GM12878 (cell line): ENCODE results near the gene SUGP2.

Experiments
- EGR1 ChIP-seq, 2 experiments: IDR thresholded peaks; 1 replicate in 1 of 2; 2 replicates in 1 of 2; pipeline ENCODE4 v1.6.1; 2011 to 2012; ENCODE audit warnings: low read depth in 2 of 2, low read length in 2 of 2, borderline replicate concordance in 1 of 2, mild to moderate bottlenecking in 1 of 2, moderate library complexity in 1 of 2
- IKZF2 ChIP-seq, 2 experiments: fragments of 450-650 bp; IDR thresholded peaks; 2 replicates each; pipeline ENCODE4 v1.6.1; 2017; ENCODE audit warnings: mild to moderate bottlenecking in 2 of 2, moderate library complexity in 2 of 2
- POLR2A ChIP-seq: IDR thresholded peaks from 2 replicates; pipeline ENCODE4 v1.6.1; 2011; ENCODE audit warnings: low read depth, mild to moderate bottlenecking, low read length
- POLR2AphosphoS5 ChIP-seq: IDR thresholded peaks from 2 replicates; pipeline ENCODE4 v1.6.1; 2011; ENCODE audit warnings: mild to moderate bottlenecking, low read length, inconsistent platforms
- TF ChIP-seq, protein P1 (sequence below), 3 experiments: IDR thresholded peaks in 2 of 3; conservative IDR thresholded peaks in 1 of 3; 2 replicates each; pipeline ENCODE4 v1.5.1; 2011; ENCODE audit warnings: low read depth in 3 of 3, low read length in 3 of 3, mild to moderate bottlenecking in 3 of 3, control low read depth in 2 of 3, moderate library complexity in 2 of 3, inconsistent platforms in 1 of 3, mixed read lengths in 1 of 3; ENCODE audit not compliant: control insufficient read depth in 2 of 3, insufficient read depth in 1 of 3; ENCODE audit errors: extremely low read depth in 1 of 3
- TF ChIP-seq, protein P2 (sequence below): fragments of 450-650 bp; IDR thresholded peaks from 2 replicates; pipeline ENCODE4 v1.6.1; 2017; ENCODE audit warnings: mild to moderate bottlenecking

DNA sequence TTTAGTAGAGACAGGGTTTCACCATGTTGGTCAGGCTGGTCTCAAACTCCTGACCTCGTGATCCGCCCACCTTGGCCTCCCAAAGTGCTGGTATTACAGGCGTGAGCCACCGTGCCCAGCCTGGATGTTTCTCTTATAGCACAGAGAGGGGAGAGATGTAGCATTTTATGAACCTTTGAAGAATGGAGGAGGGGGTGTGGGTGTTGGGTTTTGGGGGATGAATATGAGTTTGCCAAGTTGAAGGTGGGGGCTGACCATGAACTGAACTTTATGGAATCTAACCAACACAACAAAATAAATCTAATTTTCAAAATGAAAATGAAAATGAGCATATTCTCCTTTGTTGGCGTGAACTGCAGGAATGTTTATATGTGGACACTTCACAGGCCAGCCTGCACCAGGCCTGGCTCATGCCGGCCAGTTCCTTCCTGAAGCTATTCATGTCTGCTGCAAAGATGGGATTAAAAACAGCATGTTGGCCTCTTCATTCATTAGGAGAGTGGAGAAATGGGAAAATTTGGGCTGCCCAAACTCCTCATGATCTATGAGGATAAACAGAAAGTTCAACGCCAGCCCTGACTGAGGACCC is 52.8 kb downstream of the SUGP2 start:
- TF ChIP-seq, protein P1, sequence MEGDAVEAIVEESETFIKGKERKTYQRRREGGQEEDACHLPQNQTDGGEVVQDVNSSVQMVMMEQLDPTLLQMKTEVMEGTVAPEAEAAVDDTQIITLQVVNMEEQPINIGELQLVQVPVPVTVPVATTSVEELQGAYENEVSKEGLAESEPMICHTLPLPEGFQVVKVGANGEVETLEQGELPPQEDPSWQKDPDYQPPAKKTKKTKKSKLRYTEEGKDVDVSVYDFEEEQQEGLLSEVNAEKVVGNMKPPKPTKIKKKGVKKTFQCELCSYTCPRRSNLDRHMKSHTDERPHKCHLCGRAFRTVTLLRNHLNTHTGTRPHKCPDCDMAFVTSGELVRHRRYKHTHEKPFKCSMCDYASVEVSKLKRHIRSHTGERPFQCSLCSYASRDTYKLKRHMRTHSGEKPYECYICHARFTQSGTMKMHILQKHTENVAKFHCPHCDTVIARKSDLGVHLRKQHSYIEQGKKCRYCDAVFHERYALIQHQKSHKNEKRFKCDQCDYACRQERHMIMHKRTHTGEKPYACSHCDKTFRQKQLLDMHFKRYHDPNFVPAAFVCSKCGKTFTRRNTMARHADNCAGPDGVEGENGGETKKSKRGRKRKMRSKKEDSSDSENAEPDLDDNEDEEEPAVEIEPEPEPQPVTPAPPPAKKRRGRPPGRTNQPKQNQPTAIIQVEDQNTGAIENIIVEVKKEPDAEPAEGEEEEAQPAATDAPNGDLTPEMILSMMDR (IDR thresholded peaks at IDR 0.05 in 2 of 3, conservative IDR thresholded peaks at IDR 0.05 in 1 of 3; ENCODE audit: control insufficient read depth in 2 of 3, extremely low read depth in 1 of 3, insufficient read depth in 1 of 3, low read depth in 3 of 3, low read length in 3 of 3) = no peak
- TF ChIP-seq POLR2A (no peak), IKZF2 (IDR thresholded peaks at IDR 0.05) (no peak), EGR1 (IDR thresholded peaks at IDR 0.05; ENCODE audit: borderline replicate concordance in 1 of 2, low read depth in 2 of 2, low read length in 2 of 2) (no peak), POLR2AphosphoS5 (no peak)
- TF ChIP-seq, protein P2, sequence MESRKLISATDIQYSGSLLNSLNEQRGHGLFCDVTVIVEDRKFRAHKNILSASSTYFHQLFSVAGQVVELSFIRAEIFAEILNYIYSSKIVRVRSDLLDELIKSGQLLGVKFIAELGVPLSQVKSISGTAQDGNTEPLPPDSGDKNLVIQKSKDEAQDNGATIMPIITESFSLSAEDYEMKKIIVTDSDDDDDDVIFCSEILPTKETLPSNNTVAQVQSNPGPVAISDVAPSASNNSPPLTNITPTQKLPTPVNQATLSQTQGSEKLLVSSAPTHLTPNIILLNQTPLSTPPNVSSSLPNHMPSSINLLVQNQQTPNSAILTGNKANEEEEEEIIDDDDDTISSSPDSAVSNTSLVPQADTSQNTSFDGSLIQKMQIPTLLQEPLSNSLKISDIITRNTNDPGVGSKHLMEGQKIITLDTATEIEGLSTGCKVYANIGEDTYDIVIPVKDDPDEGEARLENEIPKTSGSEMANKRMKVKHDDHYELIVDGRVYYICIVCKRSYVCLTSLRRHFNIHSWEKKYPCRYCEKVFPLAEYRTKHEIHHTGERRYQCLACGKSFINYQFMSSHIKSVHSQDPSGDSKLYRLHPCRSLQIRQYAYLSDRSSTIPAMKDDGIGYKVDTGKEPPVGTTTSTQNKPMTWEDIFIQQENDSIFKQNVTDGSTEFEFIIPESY = no peak
